Stimulated activated CD8-positive, alpha-beta memory T cell treated with anti-CD3 and anti-CD28 coated beads, Interleukin-15, amount 100 ng/mL, for 4 hours (primary cell): ENCODE data around the gene SOX12.
"Not testable (repeated sequence)": the region's sequence is repeated elsewhere in the genome, so short reads cannot be mapped to it uniquely, and the experiment has no call there.

Experiments
- DNase-seq, 2 donors: peaks; one replicate each; pipeline ENCODE4 v3.0.0-alpha.2; 2020; ENCODE audit warnings: low read depth in 2 of 2

SOX12 gene

GRCh38 chr20:328975-329695 lies 3.8 kb downstream of the SOX12 start:
- no peak for DNase-seq

- no peak for DNase-seq
These were observed 4.5 kb downstream of the SOX12 start for GRCh38 chr20:329851-330232.

GRCh38 chr20:330233-331149 lies 5.1 kb downstream of the SOX12 start:
- no peak for DNase-seq

GRCh38 chr20:334578-334977 lies 9.2 kb downstream of the SOX12 start:
- no peak for DNase-seq

- not testable (repeated sequence) for DNase-seq
These were observed 10.7 kb downstream of the SOX12 start for GRCh38 chr20:336040-336439.

- no peak for DNase-seq
These were observed 16.3 kb downstream of the SOX12 start for GRCh38 chr20:341682-342081.

- DNase-seq, result no peak
These were observed 17.8 kb downstream of the SOX12 start for GRCh38 chr20:343107-343506.

GRCh38 chr20:346033-346639 lies 20.8 kb downstream of the SOX12 start:
- DNase-seq, result no peak

GRCh38 chr20:346640-347316 lies 21.4 kb downstream of the SOX12 start, which contains the start of gene NRSN2:
Gene NRSN2, plus strand, starts transcription at chr20:347111. Its CDS starts 2,533 bp downstream, at chr20:349644.
- no peak for DNase-seq

- no peak for DNase-seq
These were observed 21.9 kb downstream of the SOX12 start for GRCh38 chr20:347317-347639.

- peak in 1 of 2 donors; percentile 34 for DNase-seq
These were observed 22.5 kb downstream of the SOX12 start for GRCh38 chr20:347640-348484.

GRCh38 chr20:348972-349841 lies 23.9 kb downstream of the SOX12 start:
- no peak for DNase-seq

GRCh38 chr20:353166-353565 lies 27.8 kb downstream of the SOX12 start:
- no peak for DNase-seq

- DNase-seq, result peak; percentile 48 to 64
These were observed 29.1 kb downstream of the SOX12 start for GRCh38 chr20:354298-354977.

- not testable (repeated sequence) for DNase-seq
These were observed 30.8 kb downstream of the SOX12 start for GRCh38 chr20:356154-356553.

GRCh38 chr20:356745-357144 lies 31.4 kb downstream of the SOX12 start:
- no peak for DNase-seq

- DNase-seq, result no peak
These were observed 33.7 kb downstream of the SOX12 start for GRCh38 chr20:358891-359555.

- no peak for DNase-seq
These were observed 36.2 kb downstream of the SOX12 start for GRCh38 chr20:361561-361960.
